Measurements from ENCODE around the gene HNF4A. TPM values are rescaled to one million over a fixed set of nuclear protein-coding genes. Genes with fewer than 3 reads are reported as not detected.

HNF4A gene
- total RNA-seq, 3 donors from 2014 or later (not counting 1 experiment from before 2014, with no cell fraction given) = not detected

GRCh38 chr20:44414808-44415207, 59.3 kb downstream of the HNF4A start:
- Mint-ChIP-seq H3K27ac (no peak overlapping the region), H3K4me1 (peaks cover 0 to 4% of the 10 kb centered on the region in 2 donors), H3K36me3 (no peaks in the 10 kb centered on the region), H3K9me3 (no peaks in the 10 kb centered on the region), H3K4me3 (no peak overlapping the region), H3K27me3 (ENCODE audit: low read depth in 2 of 2) (peaks cover 0 to 7% of the 10 kb centered on the region in 2 donors)
- Histone ChIP-seq H3K27me3 (ENCODE audit: control insufficient read depth, insufficient read depth, low read length) (no peaks in the 10 kb centered on the region), H3K27ac (ENCODE audit: low read length) (no peak overlapping the region), H3K4me1 (ENCODE audit: control insufficient read depth, insufficient read depth, low read length) (no peaks in the 10 kb centered on the region), H3K9me3 (ENCODE audit: control insufficient read depth, insufficient read depth, low read length) (no peaks in the 10 kb centered on the region), H3K4me3 (ENCODE audit: low read length) (no peak overlapping the region), H3K36me3 (ENCODE audit: control insufficient read depth, insufficient read depth, low read length) (no peaks in the 10 kb centered on the region)
- DNase-seq (no peak), ATAC-seq (no peak)
- intact Hi-C loops (cut with micrococcal nuclease) = no loop called here
- TF ChIP-seq CTCF (IDR thresholded peaks at IDR 0.05) = no peak

- Mint-ChIP-seq H3K27ac (no peak overlapping the region), H3K9me3 (no peaks in the 10 kb centered on the region), H3K4me1 (peaks cover 0 to 4% of the 10 kb centered on the region in 2 donors), H3K36me3 (no peaks in the 10 kb centered on the region), H3K4me3 (no peak overlapping the region), H3K27me3 (ENCODE audit: low read depth in 2 of 2) (peaks cover 8 to 11% of the 10 kb centered on the region in 2 donors)
- no peak for TF ChIP-seq CTCF (IDR thresholded peaks at IDR 0.05)
- no peak overlapping the region for H3K27ac ChIP-seq (ENCODE audit: low read length)
- H3K9me3 ChIP-seq (ENCODE audit: control insufficient read depth, insufficient read depth, low read length) = no peaks in the 10 kb centered on the region
- intact Hi-C loops (cut with micrococcal nuclease) = no loop called here
- DNase-seq (no peak), ATAC-seq (no peak)
- no peaks in the 10 kb centered on the region for H3K4me1 ChIP-seq (ENCODE audit: control insufficient read depth, insufficient read depth, low read length)
- H3K27me3 ChIP-seq (ENCODE audit: control insufficient read depth, insufficient read depth, low read length) = no peaks in the 10 kb centered on the region
- WGBS (ENCODE audit: insufficient coverage) = 87% methylated on average over 13 of the region's 13 CpGs
- H3K4me3 ChIP-seq (ENCODE audit: low read length) = no peak overlapping the region
- H3K36me3 ChIP-seq (ENCODE audit: control insufficient read depth, insufficient read depth, low read length) = no peaks in the 10 kb centered on the region
Observed at GRCh38 chr20:44415833-44416715, 60.6 kb downstream of the HNF4A start.

- Histone ChIP-seq H3K27ac (ENCODE audit: low read length) (no peak overlapping the region), H3K36me3 (ENCODE audit: control insufficient read depth, insufficient read depth, low read length) (no peaks in the 10 kb centered on the region), H3K4me3 (ENCODE audit: low read length) (no peak overlapping the region), H3K27me3 (ENCODE audit: control insufficient read depth, insufficient read depth, low read length) (peaks cover 1% of the 10 kb centered on the region), H3K9me3 (ENCODE audit: control insufficient read depth, insufficient read depth, low read length) (no peaks in the 10 kb centered on the region), H3K4me1 (ENCODE audit: control insufficient read depth, insufficient read depth, low read length) (no peaks in the 10 kb centered on the region)
- intact Hi-C loops (cut with micrococcal nuclease) = no loop called here
- Mint-ChIP-seq H3K9me3 (no peaks in the 10 kb centered on the region), H3K36me3 (no peaks in the 10 kb centered on the region), H3K4me3 (no peak overlapping the region), H3K27me3 (ENCODE audit: low read depth in 2 of 2) (peaks cover 6 to 11% of the 10 kb centered on the region in 2 donors), H3K27ac (no peak overlapping the region), H3K4me1 (no peaks in the 10 kb centered on the region)
- DNase-seq (no peak), ATAC-seq (no peak)
- WGBS (ENCODE audit: insufficient coverage) = 85% methylated on average over 13 of the region's 13 CpGs
- no peak for TF ChIP-seq CTCF (IDR thresholded peaks at IDR 0.05)
Observed at GRCh38 chr20:44418069-44418905, 62.8 kb downstream of the HNF4A start.
